Measurements from ENCODE around the gene GDPD2.
A peak's percentile ranks its signal among the peaks of the same experiment; 100 is the strongest.

Gene GDPD2

DNA sequence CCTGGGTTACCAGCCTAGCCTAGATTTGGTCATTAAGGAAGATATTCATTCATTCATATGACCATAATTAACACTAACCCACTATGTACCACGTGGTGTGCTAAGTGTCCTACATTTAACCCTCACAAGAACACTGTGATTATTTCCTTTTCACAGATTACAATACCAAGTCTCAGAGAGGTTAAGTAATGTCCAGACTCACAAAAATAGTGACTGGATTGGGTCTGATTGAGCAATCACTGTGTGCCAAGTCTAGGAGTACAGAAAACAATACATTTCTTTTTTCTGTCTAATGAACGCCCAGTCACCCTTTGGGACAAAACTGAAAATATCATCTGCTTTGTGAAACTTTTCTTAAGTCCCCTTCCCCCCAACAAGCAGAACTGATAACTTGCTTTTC is 13.9 kb downstream of the GDPD2 start:
- intact Hi-C loops (cut with DNase I) = no loop called here
- DNase-seq = no peak

DNA sequence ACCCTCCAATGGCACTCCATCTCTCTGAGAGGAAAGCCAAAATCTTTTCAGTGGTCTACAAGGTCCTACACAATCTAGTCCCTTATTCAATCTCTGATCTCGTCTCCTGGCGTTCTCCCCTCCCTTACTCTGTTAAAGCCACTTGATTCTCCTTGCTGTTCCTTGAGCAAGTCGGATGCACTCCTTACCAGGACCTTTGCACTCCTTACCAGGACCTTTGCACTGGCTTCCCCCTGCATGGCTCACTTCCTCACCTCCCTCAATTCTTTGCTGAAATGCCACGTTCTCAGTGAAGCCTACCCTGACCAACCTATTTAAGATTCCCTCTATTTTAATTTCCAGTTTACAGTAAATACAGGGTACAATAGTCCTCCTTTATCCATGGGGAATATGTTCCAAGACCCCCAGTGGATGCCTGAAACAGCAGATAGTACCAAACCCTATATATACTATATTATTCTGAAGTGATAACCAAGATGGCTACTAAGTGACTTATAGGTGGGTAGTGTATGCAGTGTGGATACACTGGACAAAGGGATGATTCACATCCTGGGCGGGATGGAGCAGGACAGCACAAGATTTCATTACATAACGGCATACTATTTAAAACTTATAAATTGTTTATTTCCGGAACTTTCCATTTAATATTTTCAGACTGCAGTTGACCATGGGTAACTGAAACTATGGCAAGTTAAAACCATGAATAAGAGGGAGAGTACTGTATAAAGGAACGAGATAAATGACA is 15.0 kb downstream of the GDPD2 start:
- no peak for DNase-seq
- intact Hi-C loops (cut with DNase I) = no loop called here

DNA sequence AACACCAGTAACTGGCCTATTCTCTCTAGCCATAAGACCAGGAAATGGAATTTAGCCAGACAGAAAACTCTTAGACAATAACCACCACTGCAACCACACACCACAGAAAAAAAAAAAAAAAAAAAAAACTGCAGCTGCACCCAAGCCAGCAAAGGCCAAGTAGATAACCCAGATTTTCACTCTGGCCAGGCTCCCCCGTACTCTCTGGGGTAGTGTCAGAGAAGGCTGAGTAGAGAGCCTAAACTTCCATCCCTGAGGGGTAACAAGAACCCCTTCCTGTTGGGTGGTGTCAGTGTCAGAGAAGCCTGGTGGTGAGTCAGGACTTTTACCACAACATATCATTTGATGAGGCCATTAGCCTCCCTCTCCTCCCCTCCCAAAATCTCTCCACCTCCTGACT is 15.9 kb downstream of the GDPD2 start:
- intact Hi-C loops (cut with DNase I) = no loop called here
- DNase-seq = no peak

DNA sequence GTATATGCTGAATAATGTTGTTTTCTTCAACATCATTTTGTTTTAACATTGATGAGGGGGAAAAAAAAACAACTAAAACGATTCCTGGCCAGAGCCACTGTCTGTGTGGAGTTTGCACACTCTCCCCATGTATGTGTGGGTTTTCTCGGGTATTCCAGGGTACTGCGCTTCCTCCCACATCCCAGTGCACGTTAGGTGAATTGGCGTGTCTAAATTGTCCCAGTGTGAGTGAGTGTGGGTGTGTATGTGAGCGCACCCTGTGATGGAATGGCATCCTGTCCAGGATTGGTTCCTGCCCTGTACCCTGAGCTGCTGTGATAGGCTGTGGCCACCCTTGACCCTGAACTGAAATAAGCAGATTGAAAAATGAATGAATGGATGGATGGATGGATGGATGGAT is 19.1 kb downstream of the GDPD2 start:
- intact Hi-C loops (cut with DNase I) = no loop called here

GRCh38 chrX:70444326-70444945 is 21.3 kb downstream of the GDPD2 start, which contains the start of gene DLG3:
DLG3 (plus strand) TSS chrX:70444835; CDS start chrX:70445202, 367 bp downstream.
- peak; percentile 64 to 97 (median 78) for DNase-seq
- intact Hi-C loops (cut with DNase I) = no loop called here

More for the DNA sequence above, 19.1 kb downstream of the GDPD2 start:
- DNase-seq = no peak

GRCh38 chrX:70444946-70445656 is 22.0 kb downstream of the GDPD2 start:
- intact Hi-C loops (cut with DNase I) = no loop called here
- peak in 1 of 10 donors; percentile 85 for DNase-seq

DNA sequence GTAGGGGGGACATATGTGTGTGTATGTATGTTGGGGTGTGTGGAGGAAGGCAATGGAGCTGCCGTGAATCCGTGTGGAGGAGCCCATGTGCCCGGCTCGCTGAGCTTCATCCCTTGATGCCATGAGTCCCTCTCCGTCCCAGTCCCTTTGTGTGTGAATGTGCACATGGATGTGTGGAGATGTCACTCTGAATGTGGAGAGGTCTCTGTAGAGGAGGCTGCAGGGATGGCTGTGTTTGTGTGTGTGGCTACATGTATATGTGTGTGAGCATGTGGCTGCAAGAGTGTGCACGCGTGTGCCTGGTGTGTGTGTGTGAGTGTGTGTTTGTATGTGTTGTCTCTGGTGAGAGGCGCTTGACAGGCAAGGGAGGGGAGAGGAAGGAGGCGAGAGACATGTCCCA is 22.8 kb downstream of the GDPD2 start:
- intact Hi-C loops (cut with DNase I) = no loop called here
- no peak for DNase-seq

- intact Hi-C loops (cut with DNase I) = no loop called here
- DNase-seq = no peak
These were observed 23.6 kb downstream of the GDPD2 start for GRCh38 chrX:70446380-70447350.

DNA sequence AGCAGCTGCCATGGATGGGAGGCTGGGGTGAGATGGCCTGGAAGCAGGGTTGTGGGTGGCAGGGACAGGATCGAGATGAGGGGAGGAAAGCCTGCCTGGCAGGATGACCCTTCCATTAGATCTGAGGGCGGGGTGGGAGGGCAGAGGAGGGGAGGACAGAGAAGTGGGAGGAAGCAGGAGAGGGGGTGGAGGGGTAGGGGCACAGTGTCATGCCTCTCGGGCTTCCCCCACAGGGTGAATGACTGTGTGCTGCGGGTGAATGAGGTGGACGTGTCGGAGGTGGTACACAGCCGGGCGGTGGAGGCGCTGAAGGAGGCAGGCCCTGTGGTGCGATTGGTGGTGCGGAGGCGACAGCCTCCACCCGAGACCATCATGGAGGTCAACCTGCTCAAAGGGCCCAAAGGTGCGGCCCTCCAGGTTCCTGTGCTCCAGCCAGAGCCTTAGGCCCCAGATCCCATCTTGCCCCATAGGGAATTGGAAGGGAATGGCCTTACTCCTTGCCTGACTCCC is 26.4 kb downstream of the GDPD2 start:
- no peak for DNase-seq
- intact Hi-C loops (cut with DNase I) = no loop called here

- intact Hi-C loops (cut with DNase I) = loop anchor here (10.0 kb wide), 1 partner anchor 213 kb away; no protein-coding TSS in a partner anchor
- DNase-seq = peak in 6 of 10 donors; percentile 38 to 91 (median 54)
These were observed 29.1 kb downstream of the GDPD2 start for GRCh38 chrX:70452143-70452733.

DNA sequence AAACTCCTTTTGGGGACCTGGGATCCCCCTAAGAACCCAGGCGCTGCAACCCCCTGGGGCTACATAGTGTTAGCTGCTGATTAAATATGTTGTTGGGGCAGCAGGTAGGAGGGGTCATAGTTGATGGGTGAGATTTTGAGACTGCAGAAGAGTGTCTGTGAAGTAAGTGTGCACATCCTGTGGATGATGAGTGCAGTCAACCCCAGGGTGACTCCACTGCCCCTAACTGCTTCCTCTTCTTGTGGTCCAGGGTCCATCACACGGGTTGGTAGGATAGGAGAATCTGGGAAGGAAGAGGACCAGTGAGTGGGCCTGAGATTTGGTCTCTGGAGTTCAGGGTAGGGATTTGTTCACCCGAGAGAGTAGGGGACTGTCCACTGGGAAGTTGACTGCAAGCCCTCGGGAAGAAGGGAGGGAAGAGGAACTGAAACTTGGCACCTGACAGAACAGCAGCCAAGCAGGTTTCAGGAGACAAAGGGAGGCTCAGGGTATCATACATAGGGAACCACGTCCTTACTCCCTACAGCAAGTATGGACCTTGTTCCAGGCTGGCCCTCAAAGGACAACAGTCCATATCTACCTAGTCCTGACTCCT is 30.0 kb downstream of the GDPD2 start:
- no peak for DNase-seq
- intact Hi-C loops (cut with DNase I) = loop anchor here (10.0 kb wide), 1 partner anchor 212 kb away; no protein-coding TSS in a partner anchor

DNA sequence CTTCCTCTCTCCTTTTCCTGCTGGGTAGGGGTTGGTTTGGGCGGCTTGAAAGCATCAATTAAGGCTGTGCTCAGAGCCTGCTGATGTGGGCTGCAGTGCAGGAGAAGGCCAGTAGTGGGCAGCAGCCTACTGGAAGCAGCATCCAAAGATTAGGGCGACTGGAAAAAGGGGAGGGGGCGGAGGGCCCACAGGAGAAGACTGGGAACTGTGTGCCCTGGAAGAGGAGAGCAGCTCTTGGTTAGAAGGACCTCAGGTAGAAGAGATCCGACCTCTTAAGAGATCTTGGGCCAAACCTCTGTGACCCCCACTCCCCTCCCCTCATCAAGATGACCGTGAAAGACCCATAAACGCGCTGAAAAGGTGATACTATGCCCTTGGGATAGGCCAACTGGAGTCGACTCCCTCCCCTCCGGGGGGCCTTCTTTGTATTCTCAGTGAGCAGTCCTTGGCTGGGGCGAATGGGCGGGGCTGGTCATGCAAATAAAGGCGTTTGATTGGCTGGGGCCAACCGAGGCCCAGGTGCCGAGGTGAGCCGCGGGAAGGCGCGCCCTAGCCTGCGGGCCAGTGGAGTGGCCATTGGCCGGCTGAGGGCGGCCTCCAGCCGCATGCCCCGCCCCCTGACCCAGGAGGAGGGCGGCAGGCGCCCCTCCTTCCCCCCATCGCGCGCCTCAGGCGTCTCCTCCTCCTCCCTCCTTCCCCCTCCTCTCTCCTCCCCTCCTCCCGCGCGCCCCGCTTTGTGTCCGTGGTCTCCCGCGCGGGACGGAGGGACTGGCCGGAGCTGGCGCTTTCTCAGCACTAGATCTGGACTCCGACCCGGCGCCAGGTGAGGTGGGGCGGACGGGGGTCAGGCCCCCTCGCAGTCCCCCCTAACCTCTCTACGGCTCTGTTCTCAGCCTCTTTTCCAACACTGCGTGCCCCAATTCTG is 31.6 kb downstream of the GDPD2 start:
- intact Hi-C loops (cut with DNase I) = loop anchor here (10.0 kb wide), 1 partner anchor 210 kb away; no protein-coding TSS in a partner anchor
- DNase-seq = peak in 7 of 10 donors; percentile 32 to 91 (median 54)

GRCh38 chrX:70455366-70456202 is 32.5 kb downstream of the GDPD2 start:
- peak in 1 of 10 donors; percentile 55 for DNase-seq
- intact Hi-C loops (cut with DNase I) = loop anchor here (10.0 kb wide), 1 partner anchor 209 kb away; no protein-coding TSS in a partner anchor

DNA sequence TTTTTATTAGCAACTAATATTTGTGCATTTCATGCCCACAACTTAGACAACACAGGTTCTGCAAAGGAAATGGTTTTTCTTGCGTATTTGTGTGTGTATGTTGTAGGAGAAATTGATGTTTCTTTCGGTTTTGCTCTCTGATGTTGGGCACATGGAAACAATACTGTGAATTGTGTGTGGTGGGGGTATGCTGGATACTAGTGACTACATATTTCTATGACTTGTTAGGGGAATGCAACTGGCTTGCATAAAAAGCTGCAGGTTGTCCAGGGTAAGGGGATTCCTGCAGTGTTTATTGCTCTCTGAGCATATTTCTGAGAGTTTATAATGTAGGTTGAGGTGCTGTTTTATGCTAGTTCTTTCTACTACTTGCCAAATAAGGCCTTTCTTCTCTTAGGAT is 33.1 kb downstream of the GDPD2 start:
- intact Hi-C loops (cut with DNase I) = loop anchor here (10.0 kb wide), 1 partner anchor 209 kb away; no protein-coding TSS in a partner anchor
- DNase-seq = no peak

DNA sequence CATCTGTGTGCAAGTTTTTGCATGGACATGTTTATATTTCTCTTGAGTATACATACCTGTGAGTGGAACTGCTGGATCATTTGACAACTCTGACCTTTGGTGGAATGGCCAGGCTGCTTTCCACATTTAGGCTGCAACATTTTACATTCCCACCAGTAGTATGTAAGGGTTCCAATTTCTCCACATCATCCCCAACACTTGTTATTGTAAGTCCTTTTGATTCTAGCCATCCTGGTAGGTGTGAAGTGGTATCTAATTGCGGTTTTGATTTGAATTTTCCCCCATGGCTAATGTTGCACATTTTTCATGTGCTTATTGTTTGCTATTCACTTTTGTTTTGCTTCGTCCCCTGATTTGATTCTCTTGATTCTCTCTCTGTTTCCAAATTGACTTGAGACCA is 37.9 kb downstream of the GDPD2 start:
- DNase-seq = no peak
- intact Hi-C loops (cut with DNase I) = no loop called here

DNA sequence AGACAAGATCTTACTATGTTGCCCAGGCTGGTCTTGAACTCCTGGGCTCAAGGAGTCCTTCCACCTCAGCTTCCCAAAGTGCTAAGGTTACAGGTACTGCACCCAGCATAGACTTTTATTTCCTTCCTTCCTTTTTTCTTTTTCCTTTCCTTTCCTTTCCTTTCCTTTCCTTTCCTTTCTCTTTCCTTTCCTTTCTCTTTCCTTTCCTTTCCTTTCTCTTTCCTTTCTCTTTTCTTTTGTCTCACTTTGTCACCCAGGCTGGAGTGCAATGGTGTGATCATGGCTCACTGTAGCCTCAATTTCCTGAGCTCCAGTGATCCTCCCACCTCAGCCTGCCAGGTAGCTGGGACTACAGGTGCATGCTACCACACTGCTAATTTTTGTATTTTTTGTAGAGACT is 40.9 kb downstream of the GDPD2 start:
- intact Hi-C loops (cut with DNase I) = no loop called here
- DNase-seq = no peak

DNA sequence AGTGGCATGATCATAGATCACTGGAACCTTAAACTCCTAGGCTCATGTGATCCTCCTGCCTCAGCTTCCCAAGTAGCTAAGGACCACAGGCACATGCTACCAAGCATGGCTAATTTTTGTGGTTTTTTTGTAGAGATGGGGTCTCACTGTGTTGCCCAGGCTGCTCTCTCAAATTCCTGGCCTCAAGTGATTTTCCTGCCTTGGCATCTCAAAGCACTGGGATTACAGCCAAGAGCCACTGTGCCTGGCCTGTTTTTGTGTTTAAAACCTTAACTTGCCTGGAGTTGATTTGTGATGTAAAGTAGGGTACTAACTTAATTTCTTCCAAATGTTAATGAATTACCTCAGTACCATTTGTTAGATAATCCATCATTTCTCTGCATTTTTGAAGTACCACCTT is 43.9 kb downstream of the GDPD2 start:
- intact Hi-C loops (cut with DNase I) = no loop called here
- no peak for DNase-seq

All from posterior cingulate gyrus (tissue), 11 donors.